Neural cell (in vitro differentiated cells): ENCODE measurements around the gene CAT.

ENCODE experiments used
- EP300 ChIP-seq: fragments of 450-650 bp; conservative IDR thresholded peaks from 2 replicates; pipeline ENCODE4 v1.6.1; 2014; ENCODE audit warnings: antibody characterized with exemption, mild to moderate bottlenecking, moderate library complexity; ENCODE audit not compliant: poor library complexity, severe bottlenecking
- EZH2 ChIP-seq: fragments of 200-600, 300-800 bp; shearing (Covaris generic), sonication (generic); IDR thresholded peaks from 2 replicates; pipeline ENCODE4 v1.6.1; 2014; ENCODE audit warnings: antibody characterized with exemption, low read length, borderline replicate concordance, mild to moderate bottlenecking; ENCODE audit not compliant: insufficient read depth, poor library complexity, severe bottlenecking
- RAD21 ChIP-seq: fragments of 450-650 bp; conservative IDR thresholded peaks from 2 replicates; pipeline ENCODE4 v1.6.1; 2014; ENCODE audit warnings: antibody characterized with exemption, mild to moderate bottlenecking, moderate library complexity
- SMC3 ChIP-seq: fragments of 450-650 bp; conservative IDR thresholded peaks from 2 replicates; pipeline ENCODE4 v1.6.1; 2014; ENCODE audit warnings: antibody characterized with exemption, mild to moderate bottlenecking, moderate library complexity; ENCODE audit not compliant: poor library complexity
- TF ChIP-seq, protein P1 (sequence below): fragments of 450-650 bp; IDR thresholded peaks from 2 replicates; pipeline ENCODE4 v1.5.1; 2014; ENCODE audit warnings: antibody characterized with exemption, mild to moderate bottlenecking, moderate library complexity; ENCODE audit not compliant: poor library complexity, severe bottlenecking

DNA sequence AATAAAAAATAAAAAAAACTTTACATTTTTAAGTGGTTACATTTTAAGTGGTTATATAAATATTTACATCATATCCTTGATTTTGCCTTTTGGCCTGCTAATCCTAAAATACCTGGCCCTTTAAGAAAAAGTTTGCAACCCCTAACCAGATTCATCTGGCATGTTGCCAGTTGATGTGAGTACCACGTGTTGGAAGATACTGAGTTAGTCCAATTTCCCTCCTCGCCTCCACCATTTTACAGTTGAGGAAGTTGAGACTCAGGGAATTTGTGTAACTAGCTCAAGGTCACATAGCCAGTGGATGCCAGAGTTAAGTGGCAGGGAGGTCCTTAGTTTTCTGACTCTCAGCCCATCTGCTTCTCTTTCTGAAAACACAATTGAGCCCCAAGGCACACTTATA is 69.8 kb downstream of the CAT start:
- TF ChIP-seq, protein P1, sequence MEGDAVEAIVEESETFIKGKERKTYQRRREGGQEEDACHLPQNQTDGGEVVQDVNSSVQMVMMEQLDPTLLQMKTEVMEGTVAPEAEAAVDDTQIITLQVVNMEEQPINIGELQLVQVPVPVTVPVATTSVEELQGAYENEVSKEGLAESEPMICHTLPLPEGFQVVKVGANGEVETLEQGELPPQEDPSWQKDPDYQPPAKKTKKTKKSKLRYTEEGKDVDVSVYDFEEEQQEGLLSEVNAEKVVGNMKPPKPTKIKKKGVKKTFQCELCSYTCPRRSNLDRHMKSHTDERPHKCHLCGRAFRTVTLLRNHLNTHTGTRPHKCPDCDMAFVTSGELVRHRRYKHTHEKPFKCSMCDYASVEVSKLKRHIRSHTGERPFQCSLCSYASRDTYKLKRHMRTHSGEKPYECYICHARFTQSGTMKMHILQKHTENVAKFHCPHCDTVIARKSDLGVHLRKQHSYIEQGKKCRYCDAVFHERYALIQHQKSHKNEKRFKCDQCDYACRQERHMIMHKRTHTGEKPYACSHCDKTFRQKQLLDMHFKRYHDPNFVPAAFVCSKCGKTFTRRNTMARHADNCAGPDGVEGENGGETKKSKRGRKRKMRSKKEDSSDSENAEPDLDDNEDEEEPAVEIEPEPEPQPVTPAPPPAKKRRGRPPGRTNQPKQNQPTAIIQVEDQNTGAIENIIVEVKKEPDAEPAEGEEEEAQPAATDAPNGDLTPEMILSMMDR, result no peak
- no peak for TF ChIP-seq EZH2
- TF ChIP-seq SMC3, result no peak
- TF ChIP-seq RAD21, result no peak
- TF ChIP-seq EP300, result no peak
